DND-41 (cell line): ENCODE data around the gene CTNNA3.

Experiments used
- CTCF ChIP-seq: IDR thresholded peaks from 2 replicates; pipeline ENCODE4 v1.5.1; 2012; ENCODE audit warnings: borderline replicate concordance, low read length, moderate library complexity, mild to moderate bottlenecking; ENCODE audit not compliant: poor library complexity, severe bottlenecking; ENCODE audit errors: extremely low read depth
- EZH2 ChIP-seq: IDR thresholded peaks from 3 replicates; pipeline ENCODE4 v1.6.1; 2012; ENCODE audit warnings: borderline replicate concordance, low read depth, mild to moderate bottlenecking, moderate library complexity, low read length, inconsistent platforms; ENCODE audit not compliant: severe bottlenecking

GRCh38 chr10:66877361-66877760 lies 818.6 kb downstream of the CTNNA3 start:
- no peak for TF ChIP-seq CTCF
- no peak for TF ChIP-seq EZH2
